IgD-negative memory B cell (primary cell): ENCODE results near the gene ZFHX3. TPM values are rescaled to one million over a fixed set of nuclear protein-coding genes. Genes with fewer than 3 reads are reported as not detected.

Experiments
- H3K27ac Mint-ChIP-seq, 3 donors: one replicate each; pipeline ENCODE4 v1.8.0; 2020 to 2022; ENCODE audit warnings: mild to moderate bottlenecking in 3 of 3, mixed read lengths in 3 of 3, moderate library complexity in 1 of 3
- H3K27me3 Mint-ChIP-seq: one replicate; pipeline ENCODE4 v1.8.0; 2021; ENCODE audit warnings: mixed read lengths
- H3K36me3 Mint-ChIP-seq: one replicate; pipeline ENCODE4 v1.8.0; 2020; ENCODE audit warnings: mild to moderate bottlenecking, mixed read lengths
- H3K4me1 Mint-ChIP-seq, 3 donors: one replicate each; pipeline ENCODE4 v1.8.0; 2020 to 2022; ENCODE audit warnings: mixed read lengths in 3 of 3, mild to moderate bottlenecking in 1 of 3
- H3K4me3 Mint-ChIP-seq, 4 donors: one replicate each; pipeline ENCODE4 v1.8.0; 2020 to 2022; ENCODE audit warnings: mild to moderate bottlenecking in 4 of 4, mixed read lengths in 4 of 4, moderate library complexity in 3 of 4
- H3K9me3 Mint-ChIP-seq, 3 donors: one replicate each; pipeline ENCODE4 v1.8.0; 2020 to 2021; ENCODE audit warnings: mixed read lengths in 3 of 3, mild to moderate bottlenecking in 1 of 3
- polyA plus RNA-seq: library from polyadenylated mRNA; unstranded; fragments of 300-500 nt; fragmentation: Illumina TruSeq; gene quantifications from one replicate; pipeline ENCODE4 v1.2.3, GENCODE V29; 2021

Gene ZFHX3
- polyA plus RNA-seq, 1 donor from 2014 or later, result 1.6 TPM

- H3K4me3 Mint-ChIP-seq, result no peak overlapping the region
- H3K27me3 Mint-ChIP-seq, result no peaks in the 10 kb centered on the region
- peaks cover 11% of the 10 kb centered on the region for H3K36me3 Mint-ChIP-seq
- no peaks in the 10 kb centered on the region for H3K9me3 Mint-ChIP-seq
- no peaks in the 10 kb centered on the region for H3K4me1 Mint-ChIP-seq
- H3K27ac Mint-ChIP-seq, result no peak overlapping the region
These were observed 97.3 kb downstream of the ZFHX3 start for GRCh38 chr16:72950669-72951068.

GRCh38 chr16:72948238-72948829 lies 99.6 kb downstream of the ZFHX3 start:
- Mint-ChIP-seq H3K4me3 (no peak overlapping the region), H3K4me1 (no peaks in the 10 kb centered on the region), H3K27me3 (no peaks in the 10 kb centered on the region), H3K27ac (no peak overlapping the region), H3K36me3 (peaks cover 11% of the 10 kb centered on the region), H3K9me3 (no peaks in the 10 kb centered on the region)

GRCh38 chr16:72947379-72948237 lies 100.3 kb downstream of the ZFHX3 start:
- H3K36me3 Mint-ChIP-seq, result peaks cover 11% of the 10 kb centered on the region
- no peak overlapping the region for H3K27ac Mint-ChIP-seq
- H3K9me3 Mint-ChIP-seq, result no peaks in the 10 kb centered on the region
- H3K4me1 Mint-ChIP-seq, result no peaks in the 10 kb centered on the region
- H3K27me3 Mint-ChIP-seq, result no peaks in the 10 kb centered on the region
- H3K4me3 Mint-ChIP-seq, result no peak overlapping the region

GRCh38 chr16:72946474-72947194 lies 101.3 kb downstream of the ZFHX3 start:
- no peaks in the 10 kb centered on the region for H3K4me1 Mint-ChIP-seq

GRCh38 chr16:72946063-72946462 lies 101.9 kb downstream of the ZFHX3 start:
- Mint-ChIP-seq H3K36me3 (peaks cover 9% of the 10 kb centered on the region), H3K4me1 (no peaks in the 10 kb centered on the region), H3K4me3 (no peak overlapping the region), H3K27me3 (no peaks in the 10 kb centered on the region), H3K27ac (no peak overlapping the region), H3K9me3 (no peaks in the 10 kb centered on the region)

More at GRCh38 chr16:72946474-72947194, 101.3 kb downstream of the ZFHX3 start:
- H3K27me3 Mint-ChIP-seq, result no peaks in the 10 kb centered on the region
- no peak overlapping the region for H3K27ac Mint-ChIP-seq
- H3K36me3 Mint-ChIP-seq, result peaks cover 9% of the 10 kb centered on the region
- no peak overlapping the region for H3K4me3 Mint-ChIP-seq
- no peaks in the 10 kb centered on the region for H3K9me3 Mint-ChIP-seq

- no peaks in the 10 kb centered on the region for H3K9me3 Mint-ChIP-seq
- H3K27ac Mint-ChIP-seq, result no peak overlapping the region
- H3K4me3 Mint-ChIP-seq, result peak overlapping the region in 1 of 4 donors; percentile 42
- no peaks in the 10 kb centered on the region for H3K27me3 Mint-ChIP-seq
- H3K4me1 Mint-ChIP-seq, result no peaks in the 10 kb centered on the region
- H3K36me3 Mint-ChIP-seq, result peaks cover 11% of the 10 kb centered on the region
These were observed 102.3 kb downstream of the ZFHX3 start for GRCh38 chr16:72945611-72946010.

GRCh38 chr16:72944757-72945485 lies 103.0 kb downstream of the ZFHX3 start:
- H3K4me3 Mint-ChIP-seq, result no peak overlapping the region
- peaks cover 9% of the 10 kb centered on the region for H3K36me3 Mint-ChIP-seq
- no peaks in the 10 kb centered on the region for H3K4me1 Mint-ChIP-seq
- no peaks in the 10 kb centered on the region for H3K9me3 Mint-ChIP-seq
- no peak overlapping the region for H3K27ac Mint-ChIP-seq
- no peaks in the 10 kb centered on the region for H3K27me3 Mint-ChIP-seq

- Mint-ChIP-seq H3K9me3 (no peaks in the 10 kb centered on the region), H3K27ac (no peak overlapping the region), H3K36me3 (peaks cover 2% of the 10 kb centered on the region), H3K4me1 (no peaks in the 10 kb centered on the region), H3K27me3 (no peaks in the 10 kb centered on the region), H3K4me3 (no peak overlapping the region)
These were observed 105.9 kb downstream of the ZFHX3 start for GRCh38 chr16:72942021-72942420.

GRCh38 chr16:72940886-72941285 lies 107.0 kb downstream of the ZFHX3 start:
- H3K4me1 Mint-ChIP-seq, result peaks cover 0 to 2% (median 0%) of the 10 kb centered on the region in 3 donors

GRCh38 chr16:72939247-72939646 lies 108.7 kb downstream of the ZFHX3 start:
- Mint-ChIP-seq H3K27me3 (no peaks in the 10 kb centered on the region), H3K9me3 (peaks cover 0 to 2% (median 0%) of the 10 kb centered on the region in 3 donors), H3K4me1 (peaks cover 0 to 2% (median 2%) of the 10 kb centered on the region in 3 donors), H3K4me3 (no peak overlapping the region), H3K27ac (no peak overlapping the region), H3K36me3 (peaks cover 6% of the 10 kb centered on the region)

More at GRCh38 chr16:72940886-72941285, 107.0 kb downstream of the ZFHX3 start:
- Mint-ChIP-seq H3K9me3 (peaks cover 0 to 2% (median 0%) of the 10 kb centered on the region in 3 donors), H3K36me3 (peaks cover 3% of the 10 kb centered on the region), H3K27me3 (no peaks in the 10 kb centered on the region), H3K27ac (no peak overlapping the region), H3K4me3 (no peak overlapping the region)

- no peak overlapping the region for H3K4me3 Mint-ChIP-seq
- peaks cover 0 to 2% (median 0%) of the 10 kb centered on the region in 3 donors for H3K9me3 Mint-ChIP-seq
These were observed 109.1 kb downstream of the ZFHX3 start for GRCh38 chr16:72938795-72939164.

GRCh38 chr16:72937916-72938794 lies 109.8 kb downstream of the ZFHX3 start:
- H3K9me3 Mint-ChIP-seq, result peaks cover 0 to 2% (median 0%) of the 10 kb centered on the region in 3 donors
- H3K4me1 Mint-ChIP-seq, result peaks cover 0 to 5% (median 2%) of the 10 kb centered on the region in 3 donors
- no peaks in the 10 kb centered on the region for H3K27me3 Mint-ChIP-seq
- no peak overlapping the region for H3K4me3 Mint-ChIP-seq
- no peak overlapping the region for H3K27ac Mint-ChIP-seq
- H3K36me3 Mint-ChIP-seq, result peaks cover 6% of the 10 kb centered on the region

More at GRCh38 chr16:72938795-72939164, 109.1 kb downstream of the ZFHX3 start:
- peaks cover 6% of the 10 kb centered on the region for H3K36me3 Mint-ChIP-seq
- H3K27me3 Mint-ChIP-seq, result no peaks in the 10 kb centered on the region
- H3K27ac Mint-ChIP-seq, result no peak overlapping the region
- peaks cover 0 to 2% (median 2%) of the 10 kb centered on the region in 3 donors for H3K4me1 Mint-ChIP-seq

GRCh38 chr16:72937360-72937759 lies 110.6 kb downstream of the ZFHX3 start:
- Mint-ChIP-seq H3K9me3 (peaks cover 0 to 2% (median 0%) of the 10 kb centered on the region in 3 donors), H3K4me3 (no peak overlapping the region), H3K4me1 (peaks cover 3 to 12% (median 6%) of the 10 kb centered on the region in 3 donors), H3K36me3 (peaks cover 6% of the 10 kb centered on the region), H3K27me3 (no peaks in the 10 kb centered on the region), H3K27ac (no peak overlapping the region)

- H3K4me1 Mint-ChIP-seq, result peaks cover 8 to 21% (median 12%) of the 10 kb centered on the region in 3 donors
These were observed 111.5 kb downstream of the ZFHX3 start for GRCh38 chr16:72936408-72936807.

More at GRCh38 chr16:72936408-72936807, 111.5 kb downstream of the ZFHX3 start:
- no peak overlapping the region for H3K27ac Mint-ChIP-seq
- no peaks in the 10 kb centered on the region for H3K27me3 Mint-ChIP-seq
- peaks cover 6% of the 10 kb centered on the region for H3K36me3 Mint-ChIP-seq
- no peak overlapping the region for H3K4me3 Mint-ChIP-seq
- peaks cover 0 to 2% (median 0%) of the 10 kb centered on the region in 3 donors for H3K9me3 Mint-ChIP-seq
